ENCODE data around the gene ISL2.

GRCh38 chr15:76386926-76387325 is 50.4 kb downstream of the ISL2 start:
- TF ChIP-seq CTCF (conservative IDR thresholded peaks at IDR 0.05; ENCODE audit: low read length) (no peak), EZH2phosphoT487 (IDR thresholded peaks at IDR 0.05; ENCODE audit: borderline replicate concordance, low read depth, low read length) (no peak)

All from OCI-LY7 (cell line).